B cell (primary cell): Measurements from ENCODE around the gene PER1. TPM values are rescaled to one million over a fixed set of nuclear protein-coding genes. Genes with fewer than 3 reads are reported as not detected.

Experiments used
- ATAC-seq: fragments of 200-7000 bp; cut with Tn5 transposase; one replicate; pipeline ENCODE4 v1.10.0; 2021; ENCODE audit warnings: low read depth, mild to moderate bottlenecking, moderate number of reproducible peaks, moderate library complexity
- CTCF ChIA-PET: fragments of 350-600 bp; sonication (Branson Sonifier 250); formaldehyde crosslinking; loops from one replicate; lab custom pipeline; 2021; ENCODE audit warnings: antibody characterized with exemption, inconsistent platforms; lab: Charles Lee
- POLR2A ChIA-PET: fragments of 350-600 bp; sonication (Branson Sonifier 250); formaldehyde crosslinking; loops from one replicate; lab custom pipeline; 2021; ENCODE audit warnings: antibody characterized with exemption; lab: Charles Lee
- DNase-seq: peaks from one replicate; pipeline ENCODE4 v3.0.0; 2013
- H2AFZ ChIP-seq: 2 replicates; pipeline ENCODE4 v1.6.1; 2012; ENCODE audit warnings: mild to moderate bottlenecking, low read depth, low read length; ENCODE audit not compliant: insufficient read depth, poor library complexity, severe bottlenecking
- H3K27ac ChIP-seq, 2 donors: 1 replicate in 1 of 2; 2 replicates in 1 of 2; pipeline ENCODE4 v1.5.1; 2012 to 2013; ENCODE audit warnings: low read length in 2 of 2, mild to moderate bottlenecking in 2 of 2, moderate library complexity in 1 of 2
- H3K27me3 ChIP-seq, 4 experiments: fragments of 200-600 bp in 1 of 4; sonication (generic) in 1 of 4; replicated peaks in 1 of 4; 1 replicate in 2 of 4; 2 replicates in 2 of 4; pipeline versions ENCODE4 v1.6.1 to v1.7.0; 2013 to 2016; ENCODE audit warnings: low read length in 3 of 4, mild to moderate bottlenecking in 2 of 4, mixed read lengths in 1 of 4, moderate library complexity in 1 of 4; ENCODE audit not compliant: insufficient read depth in 4 of 4, control insufficient read depth in 3 of 4; ENCODE audit errors: control extremely low read depth in 1 of 4
- H3K36me3 ChIP-seq, 2 experiments: replicated peaks in 1 of 2; 1 replicate in 1 of 2; 2 replicates in 1 of 2; pipeline versions ENCODE4 v1.6.1 to v1.7.1; 2013; ENCODE audit warnings: low read length in 1 of 2; ENCODE audit not compliant: insufficient read depth in 2 of 2, control insufficient read depth in 1 of 2; ENCODE audit errors: control extremely low read depth in 1 of 2, extremely low read depth in 1 of 2
- H3K4me1 ChIP-seq, 2 donors: fragments of 200-600 bp in 1 of 2; sonication (generic) in 1 of 2; 1 replicate in 1 of 2; 2 replicates in 1 of 2; pipeline versions ENCODE4 v1.5.1 to v1.6.1; 2013 to 2017; ENCODE audit warnings: low read length in 2 of 2; ENCODE audit not compliant: control insufficient read depth in 2 of 2, insufficient read depth in 2 of 2
- H3K4me2 ChIP-seq: replicated peaks from 2 replicates; pipeline ENCODE3; 2012; ENCODE audit warnings: mild to moderate bottlenecking, low read depth, low read length; ENCODE audit not compliant: poor library complexity, severe bottlenecking
- H3K4me3 ChIP-seq, 5 experiments: fragments of 200-600 bp in 1 of 5; sonication (generic) in 1 of 5; 1 replicate in 3 of 5; 2 replicates in 2 of 5; pipeline versions ENCODE4 v1.5.1 to v1.7.0; 2011 to 2016; ENCODE audit warnings: low read length in 4 of 5, mild to moderate bottlenecking in 4 of 5, low read depth in 2 of 5, control low read depth in 1 of 5, moderate library complexity in 1 of 5; ENCODE audit not compliant: insufficient read depth in 1 of 5; ENCODE audit errors: control extremely low read depth in 1 of 5, extremely low read depth in 1 of 5
- H3K79me2 ChIP-seq: fragments of 200-600 bp; sonication (generic); one replicate; pipeline ENCODE4 v1.6.0; 2016; ENCODE audit warnings: low read length; ENCODE audit not compliant: control insufficient read depth, insufficient read depth
- H3K9ac ChIP-seq: fragments of 200-600 bp; sonication (generic); 2 replicates; pipeline ENCODE4 v1.6.1; 2017; ENCODE audit warnings: mild to moderate bottlenecking, low read length, moderate library complexity
- H3K9me3 ChIP-seq, 3 donors: one replicate each; pipeline versions ENCODE4 v1.6.1 to v1.7.1; 2013; ENCODE audit warnings: low read length in 2 of 3; ENCODE audit not compliant: control insufficient read depth in 2 of 3, insufficient read depth in 1 of 3; ENCODE audit errors: control extremely low read depth in 1 of 3
- H4K20me1 ChIP-seq: 2 replicates; pipeline ENCODE4 v1.6.0; 2012; ENCODE audit warnings: mild to moderate bottlenecking, low read length; ENCODE audit not compliant: insufficient read depth, control insufficient read depth, poor library complexity, severe bottlenecking
- H3K27ac Mint-ChIP-seq: one replicate; pipeline ENCODE4 v1.8.0; 2021; ENCODE audit warnings: mixed read lengths
- H3K27me3 Mint-ChIP-seq: one replicate; pipeline ENCODE4 v1.8.0; 2021; ENCODE audit warnings: mixed read lengths
- H3K4me1 Mint-ChIP-seq: one replicate; pipeline ENCODE4 v1.8.0; 2021; ENCODE audit warnings: mixed read lengths
- H3K4me3 Mint-ChIP-seq: one replicate; pipeline ENCODE4 v1.8.0; 2021; ENCODE audit warnings: mixed read lengths
- H3K9me3 Mint-ChIP-seq: one replicate; pipeline ENCODE4 v1.8.0; 2022; ENCODE audit warnings: mixed read lengths; ENCODE audit not compliant: insufficient read depth
- EZH2 ChIP-seq: IDR thresholded peaks from 2 replicates; pipeline ENCODE4 v1.6.1; 2012; ENCODE audit warnings: borderline replicate concordance, low read depth, mild to moderate bottlenecking, moderate library complexity, low read length; ENCODE audit not compliant: insufficient read depth, poor library complexity, severe bottlenecking
- WGBS: methylation state at CpG from one replicate; pipeline ENCODE4 v1.1.5; 2013; ENCODE audit warnings: missing lambda C conversion rate; ENCODE audit not compliant: insufficient coverage; 5-methylcytosine and 5-hydroxymethylcytosine counted together
- intact Hi-C: fragments of 100-400 bp; cut with micrococcal nuclease; formaldehyde crosslinking; loops from one replicate; pipeline ENCODE4 v1.10.0; 2022
- polyA plus RNA-seq: library from polyadenylated mRNA; depleted of rRNA; stranded (reverse); fragments of >200 nt; gene quantifications from 2 replicates; pipeline ENCODE4 v1.2.3, GENCODE V29; 2012
- total RNA-seq, 2 donors: library from RNA; stranded (reverse); fragments of 120-200 nt in 1 of 2; gene quantifications; 1 replicate in 1 of 2; 2 replicates in 1 of 2; pipeline versions ENCODE4 v1.2.3 to v1.2.4, GENCODE V29; 2013 to 2022
- TF ChIP-seq, protein P1 (sequence below): fragments of 200-600 bp; IDR thresholded peaks from one replicate; pipeline ENCODE4 v1.8.0; 2022; ENCODE audit warnings: antibody characterized with exemption, mild to moderate bottlenecking

The PER1 gene
- total and polyA plus RNA-seq, 2 donors (not counting 1 experiment from before 2014, with no cell fraction given): 120 to 176 TPM

DNA sequence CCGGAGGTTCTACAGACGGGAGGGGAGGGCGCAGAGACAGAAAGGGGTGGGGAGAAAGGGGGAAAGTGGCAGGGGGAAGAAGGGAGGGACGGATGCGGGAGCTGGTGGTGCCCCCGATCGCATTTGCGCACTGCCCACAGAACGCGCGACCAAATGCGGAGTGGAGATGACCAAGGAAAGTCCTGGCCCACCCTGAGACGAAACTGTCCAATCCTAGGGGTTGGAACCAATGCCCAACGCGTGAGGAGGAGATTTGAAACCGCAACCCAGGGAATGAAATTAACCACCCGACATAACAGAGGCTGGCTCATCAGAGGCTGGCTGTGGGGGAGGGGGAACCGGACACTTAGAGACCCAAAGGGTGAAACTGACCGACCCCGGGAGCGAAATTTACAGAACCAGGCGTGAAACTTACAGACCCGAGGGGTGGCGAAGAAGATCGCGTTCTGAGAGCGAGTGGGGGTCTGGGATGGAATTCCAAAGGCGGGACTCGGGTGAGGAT, 29.7 kb downstream of the PER1 start:
- ChIA-PET CTCF (interaction anchor here (0.6 to 3.6 kb wide), 10 partner anchors 11 to 178 kb away, joined by 3 to 12 read pairs (median 4); partner anchors contain the start of gene SLC25A35), POLR2A (interaction anchor here (0.6 to 1.8 kb wide), 5 partner anchors 32 to 166 kb away, joined by 3 to 6 read pairs (median 4); partner anchors contain the start of gene RANGRF)
- DNase-seq (no peak), ATAC-seq (no peak)
- TF ChIP-seq, protein P1, sequence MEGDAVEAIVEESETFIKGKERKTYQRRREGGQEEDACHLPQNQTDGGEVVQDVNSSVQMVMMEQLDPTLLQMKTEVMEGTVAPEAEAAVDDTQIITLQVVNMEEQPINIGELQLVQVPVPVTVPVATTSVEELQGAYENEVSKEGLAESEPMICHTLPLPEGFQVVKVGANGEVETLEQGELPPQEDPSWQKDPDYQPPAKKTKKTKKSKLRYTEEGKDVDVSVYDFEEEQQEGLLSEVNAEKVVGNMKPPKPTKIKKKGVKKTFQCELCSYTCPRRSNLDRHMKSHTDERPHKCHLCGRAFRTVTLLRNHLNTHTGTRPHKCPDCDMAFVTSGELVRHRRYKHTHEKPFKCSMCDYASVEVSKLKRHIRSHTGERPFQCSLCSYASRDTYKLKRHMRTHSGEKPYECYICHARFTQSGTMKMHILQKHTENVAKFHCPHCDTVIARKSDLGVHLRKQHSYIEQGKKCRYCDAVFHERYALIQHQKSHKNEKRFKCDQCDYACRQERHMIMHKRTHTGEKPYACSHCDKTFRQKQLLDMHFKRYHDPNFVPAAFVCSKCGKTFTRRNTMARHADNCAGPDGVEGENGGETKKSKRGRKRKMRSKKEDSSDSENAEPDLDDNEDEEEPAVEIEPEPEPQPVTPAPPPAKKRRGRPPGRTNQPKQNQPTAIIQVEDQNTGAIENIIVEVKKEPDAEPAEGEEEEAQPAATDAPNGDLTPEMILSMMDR: no peak
- peak; percentile 38 for TF ChIP-seq EZH2
- peak overlapping the region; percentile 94 for H3K4me3 Mint-ChIP-seq
- under 1% methylated on average over 27 of the region's 29 CpGs for WGBS
- no peak overlapping the region for H3K27ac ChIP-seq
- H3K4me2 ChIP-seq: peak overlapping the region; percentile 91
- H3K79me2 ChIP-seq: no peaks in the 10 kb centered on the region
- H3K4me3 ChIP-seq: peak overlapping the region in 4 of 5 experiments; percentile 29 to 85 (median 70)
- no peaks in the 10 kb centered on the region for H3K36me3 ChIP-seq
- H3K27me3 ChIP-seq: peaks cover 0 to 57% (median 24%) of the 10 kb centered on the region in 4 experiments
- peaks cover 68 to 81% of the 10 kb centered on the region in 2 donors for H3K4me1 ChIP-seq
- no peaks in the 10 kb centered on the region for H3K9me3 Mint-ChIP-seq
- peaks cover 46% of the 10 kb centered on the region for H3K27me3 Mint-ChIP-seq
- H4K20me1 ChIP-seq: peaks cover 34% of the 10 kb centered on the region
- peak overlapping the region; percentile 43 for H3K27ac Mint-ChIP-seq
- peak overlapping the region; percentile 58 for H2AFZ ChIP-seq
- peaks cover 85% of the 10 kb centered on the region for H3K4me1 Mint-ChIP-seq
- H3K9ac ChIP-seq: peak overlapping the region; percentile 83
- intact Hi-C loops: no loop called here
- H3K9me3 ChIP-seq: peaks cover 0 to 28% (median 0%) of the 10 kb centered on the region in 3 donors
